GM10266 (cell line): ENCODE data around the gene ZNF410.

Experiments
- DNase-seq: peaks from one replicate; pipeline ENCODE4 v3.0.0; 2012; ENCODE audit errors: extremely low spot score
- CTCF ChIP-seq: IDR thresholded peaks from 2 replicates; pipeline ENCODE4 v1.5.1; 2012; ENCODE audit warnings: mild to moderate bottlenecking, low read depth; ENCODE audit not compliant: control insufficient read depth, insufficient read depth; ENCODE audit errors: missing control alignments

The ZNF410 gene

GRCh38 chr14:73942180-73942579 is 55.5 kb downstream of the ZNF410 start:
- no peak for DNase-seq
- no peak for TF ChIP-seq CTCF

- TF ChIP-seq CTCF: no peak
- DNase-seq: no peak
Measured at GRCh38 chr14:73943083-73943482, 56.4 kb downstream of the ZNF410 start.

- no peak for TF ChIP-seq CTCF
- DNase-seq: no peak
Measured at GRCh38 chr14:73944432-73945158, 57.9 kb downstream of the ZNF410 start.

GRCh38 chr14:73945159-73945670 is 58.6 kb downstream of the ZNF410 start:
- no peak for DNase-seq
- no peak for TF ChIP-seq CTCF

- DNase-seq: peak; percentile 85
- peak; percentile 34 for TF ChIP-seq CTCF
Measured at GRCh38 chr14:73949752-73950734, 63.4 kb downstream of the ZNF410 start, which contains the start of the genes COQ6 and FAM161B. TSS of gene COQ6 (plus strand) at chr14:73950302. CDS start at chr14:73950333, 31 bp downstream. TSS of gene FAM161B (minus strand) at chr14:73950094. CDS start at chr14:73950026, 68 bp downstream.

GRCh38 chr14:73953731-73954130 is 67.1 kb downstream of the ZNF410 start:
- no peak for DNase-seq
- no peak for TF ChIP-seq CTCF

- no peak for DNase-seq
- TF ChIP-seq CTCF: no peak
Measured at GRCh38 chr14:73955674-73956073, 69.0 kb downstream of the ZNF410 start.
